Activated naive CD4-positive, alpha-beta T cell treated with anti-CD3 and anti-CD28 coated beads, Interleukin-2, amount 50 U/mL, for 24 hours (primary cell): ENCODE results near the gene PFDN4.

Experiments
- H3K27ac Mint-ChIP-seq: one replicate; pipeline ENCODE4 v1.8.0; 2021; ENCODE audit warnings: mild to moderate bottlenecking, mixed read lengths
- H3K27me3 Mint-ChIP-seq: one replicate; pipeline ENCODE4 v1.8.0; 2021; ENCODE audit warnings: mixed read lengths
- H3K36me3 Mint-ChIP-seq: one replicate; pipeline ENCODE4 v1.8.0; 2021; ENCODE audit warnings: mixed read lengths
- H3K4me1 Mint-ChIP-seq: one replicate; pipeline ENCODE4 v1.8.0; 2021; ENCODE audit warnings: mixed read lengths
- H3K4me3 Mint-ChIP-seq: one replicate; pipeline ENCODE4 v1.8.0; 2021; ENCODE audit warnings: mild to moderate bottlenecking, mixed read lengths
- H3K9me3 Mint-ChIP-seq: one replicate; pipeline ENCODE4 v1.8.0; 2021; ENCODE audit warnings: mixed read lengths

PFDN4 gene

DNA sequence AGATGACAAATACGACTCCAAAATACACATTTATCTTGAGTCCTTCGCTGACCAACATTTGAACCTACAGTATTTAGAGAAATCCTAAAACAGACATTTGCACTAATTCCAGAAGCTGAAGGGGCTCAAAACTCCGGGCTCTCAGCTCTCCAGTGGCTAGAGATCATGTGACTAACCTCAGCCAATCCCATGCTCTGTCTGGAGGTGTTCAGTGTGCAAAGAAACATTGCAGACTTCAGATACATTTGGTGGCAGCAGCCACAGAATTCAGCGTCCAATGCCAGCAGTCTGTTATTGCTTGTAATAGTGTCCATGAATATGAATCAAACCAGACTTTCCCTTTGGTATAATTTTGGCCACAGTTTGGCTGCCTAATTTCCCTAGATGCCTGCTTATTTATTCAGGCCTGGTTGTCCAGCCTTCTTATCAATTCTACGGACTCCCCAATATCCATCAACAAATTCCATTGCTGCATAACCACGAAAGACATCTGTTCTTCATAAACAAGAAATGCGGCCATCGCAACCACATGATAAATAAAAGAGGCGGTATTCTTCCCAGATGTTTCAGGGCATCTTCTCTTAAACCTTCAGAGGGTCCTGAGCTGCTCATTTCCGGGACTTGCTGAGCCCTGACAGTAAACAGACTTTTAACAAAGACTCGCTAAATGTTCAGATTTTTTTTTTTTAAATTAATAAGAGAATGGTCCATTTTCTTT is 19.6 kb upstream of the PFDN4 start:
- H3K36me3 Mint-ChIP-seq, result no peaks in the 10 kb centered on the region
- H3K4me1 Mint-ChIP-seq, result no peaks in the 10 kb centered on the region
- H3K4me3 Mint-ChIP-seq, result no peak overlapping the region
- peaks cover 13% of the 10 kb centered on the region for H3K27me3 Mint-ChIP-seq
- no peaks in the 10 kb centered on the region for H3K9me3 Mint-ChIP-seq
- H3K27ac Mint-ChIP-seq, result no peak overlapping the region

DNA sequence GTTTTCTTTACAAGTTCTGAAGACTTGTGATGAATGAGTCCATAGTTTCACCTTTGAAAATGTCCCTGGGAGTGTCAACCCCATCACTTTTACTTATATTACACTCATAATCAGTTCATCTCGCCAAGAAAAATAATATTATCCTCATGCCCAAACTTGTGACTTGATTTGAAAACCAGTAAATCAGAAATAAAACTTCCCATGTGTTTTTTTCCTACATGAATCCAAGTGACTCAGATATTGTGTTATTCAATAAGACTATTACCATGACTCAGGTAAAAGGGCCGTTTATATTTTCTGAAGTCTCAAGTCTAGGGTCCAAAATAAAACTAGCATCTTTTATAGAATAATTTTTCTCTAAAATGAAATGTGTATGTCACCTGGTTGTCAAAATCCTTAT is 18.3 kb upstream of the PFDN4 start:
- H3K4me1 Mint-ChIP-seq, result no peaks in the 10 kb centered on the region
- no peaks in the 10 kb centered on the region for H3K36me3 Mint-ChIP-seq
- H3K27me3 Mint-ChIP-seq, result peaks cover 16% of the 10 kb centered on the region
- no peak overlapping the region for H3K27ac Mint-ChIP-seq
- H3K9me3 Mint-ChIP-seq, result no peaks in the 10 kb centered on the region
- H3K4me3 Mint-ChIP-seq, result no peak overlapping the region

DNA sequence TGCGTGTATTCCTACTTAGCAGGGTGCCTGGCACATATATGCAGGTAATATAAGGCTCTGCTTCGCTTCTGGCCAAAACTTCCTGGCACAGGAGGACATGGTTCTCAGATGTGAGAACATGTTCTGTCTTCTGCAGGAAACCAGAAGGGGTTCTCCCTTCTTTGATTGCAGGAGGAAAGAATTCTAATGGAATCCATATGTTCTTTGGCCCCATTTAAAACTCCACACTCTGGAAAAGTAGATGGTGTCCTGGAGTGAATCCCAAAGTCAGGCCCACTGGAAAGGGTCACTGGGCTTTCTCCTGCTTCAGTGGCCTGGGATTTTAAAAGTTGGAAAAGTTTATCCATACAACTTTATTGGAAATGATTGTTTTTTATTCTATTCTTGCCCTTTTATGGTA is 17.7 kb upstream of the PFDN4 start:
- no peaks in the 10 kb centered on the region for H3K36me3 Mint-ChIP-seq
- no peak overlapping the region for H3K4me3 Mint-ChIP-seq
- H3K27ac Mint-ChIP-seq, result no peak overlapping the region
- peaks cover 14% of the 10 kb centered on the region for H3K27me3 Mint-ChIP-seq
- H3K4me1 Mint-ChIP-seq, result no peaks in the 10 kb centered on the region
- H3K9me3 Mint-ChIP-seq, result no peaks in the 10 kb centered on the region

DNA sequence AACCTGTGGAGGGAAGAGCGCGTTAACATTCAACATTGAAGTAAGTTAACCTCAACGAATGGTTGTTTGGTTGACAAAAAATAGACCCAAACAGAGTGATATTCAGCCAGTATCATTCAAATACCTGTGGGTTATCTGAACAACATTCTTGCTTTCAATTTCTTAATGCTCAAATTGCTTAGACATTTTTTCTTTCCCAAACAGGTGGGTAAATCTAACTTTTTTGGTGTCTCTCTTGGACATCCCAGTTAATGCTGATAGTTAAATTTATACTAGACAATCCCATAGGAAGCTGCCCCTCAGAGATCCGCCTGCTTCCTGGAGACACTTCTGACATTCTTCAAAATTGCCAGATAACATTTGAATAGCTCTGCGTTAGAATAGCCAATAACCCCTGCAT is 14.1 kb upstream of the PFDN4 start:
- Mint-ChIP-seq H3K36me3 (no peaks in the 10 kb centered on the region), H3K27ac (no peak overlapping the region), H3K27me3 (peaks cover 12% of the 10 kb centered on the region), H3K9me3 (no peaks in the 10 kb centered on the region), H3K4me1 (no peaks in the 10 kb centered on the region), H3K4me3 (no peak overlapping the region)

DNA sequence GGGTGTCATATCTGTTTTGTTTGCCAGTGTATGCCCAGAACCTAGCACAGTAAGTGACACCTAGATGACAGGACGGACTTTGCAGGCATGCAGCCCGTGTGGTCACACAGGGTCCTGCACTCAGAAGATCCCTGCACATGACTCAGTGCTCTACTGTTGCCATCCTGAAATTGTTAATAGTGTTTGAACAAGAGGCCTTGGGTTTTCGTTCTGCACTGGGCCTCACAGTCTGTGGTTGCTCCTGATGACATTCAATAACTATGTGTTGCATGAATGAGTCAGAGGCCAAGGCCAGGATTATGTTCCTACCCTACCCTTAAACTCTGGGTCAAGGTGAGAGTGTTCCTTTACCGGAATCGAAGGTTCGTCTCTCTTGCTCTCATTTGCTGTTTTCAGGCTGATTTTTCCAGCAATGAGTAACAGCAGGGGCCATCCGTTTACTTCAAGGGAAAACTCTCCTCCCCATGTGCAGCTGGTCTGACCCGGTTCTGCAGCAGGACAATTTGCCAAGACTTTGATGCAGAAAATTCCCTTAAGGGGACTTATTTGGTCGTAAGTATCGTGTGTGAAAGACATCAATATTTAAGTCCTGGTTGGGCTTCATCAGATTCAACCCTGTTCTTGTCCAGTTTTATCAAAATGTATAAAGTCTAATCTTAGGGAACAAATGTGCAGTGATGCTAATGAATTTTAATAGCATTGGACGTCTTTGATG is 13.0 kb upstream of the PFDN4 start:
- H3K27me3 Mint-ChIP-seq, result peaks cover 12% of the 10 kb centered on the region

DNA sequence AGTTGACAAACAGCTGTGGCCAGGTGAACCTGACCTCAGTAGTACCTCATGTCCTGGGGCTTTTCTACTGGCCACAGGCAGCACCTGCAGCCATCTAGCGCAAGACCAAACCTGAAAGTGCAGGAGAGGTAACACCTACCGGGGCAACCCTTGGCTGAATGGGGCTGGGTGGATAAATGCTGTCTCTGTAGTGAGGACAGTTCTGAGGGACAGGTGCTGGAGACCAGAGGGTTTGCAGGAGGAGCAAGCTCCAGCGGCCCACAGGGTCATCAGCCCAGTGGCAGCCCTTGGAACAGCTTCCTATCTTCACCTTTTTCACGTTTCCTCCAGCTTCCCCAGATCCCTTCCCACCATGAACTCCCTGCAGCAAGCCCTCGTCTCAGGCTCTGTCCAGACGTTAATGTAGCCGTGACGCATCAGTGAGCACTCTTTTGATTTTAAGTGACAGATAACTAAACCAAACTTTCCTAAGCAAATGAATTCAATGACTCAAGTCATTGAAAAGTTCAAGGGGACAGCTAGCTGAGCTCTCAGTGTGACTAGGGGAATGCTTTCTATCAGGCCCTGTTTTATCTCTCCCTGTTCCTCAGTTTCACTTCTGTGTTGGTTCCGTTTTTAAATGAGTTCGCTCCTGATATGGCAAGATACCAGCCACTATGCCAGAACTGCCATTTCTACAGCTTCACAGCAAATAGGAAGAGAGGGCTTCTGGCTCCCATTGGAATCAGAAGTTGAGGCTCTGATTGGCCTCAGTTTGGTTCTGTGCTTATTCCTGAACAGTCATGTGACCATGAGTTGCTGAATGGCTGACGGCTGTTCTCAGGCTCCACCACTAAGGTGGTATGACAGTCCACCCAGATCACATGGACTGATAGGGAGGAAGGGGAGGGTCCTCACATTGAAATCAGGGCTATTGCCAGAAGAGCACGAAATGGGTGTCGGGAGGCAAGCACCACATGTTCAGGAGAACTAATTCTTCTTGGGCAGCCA is 12.1 kb upstream of the PFDN4 start:
- H3K36me3 Mint-ChIP-seq, result no peaks in the 10 kb centered on the region
- H3K4me3 Mint-ChIP-seq, result no peak overlapping the region
- H3K27me3 Mint-ChIP-seq, result peaks cover 12% of the 10 kb centered on the region
- no peaks in the 10 kb centered on the region for H3K9me3 Mint-ChIP-seq
- no peaks in the 10 kb centered on the region for H3K4me1 Mint-ChIP-seq
- H3K27ac Mint-ChIP-seq, result no peak overlapping the region

More for the DNA sequence above, 13.0 kb upstream of the PFDN4 start:
- no peaks in the 10 kb centered on the region for H3K4me1 Mint-ChIP-seq
- H3K4me3 Mint-ChIP-seq, result no peak overlapping the region
- H3K9me3 Mint-ChIP-seq, result no peaks in the 10 kb centered on the region
- no peaks in the 10 kb centered on the region for H3K36me3 Mint-ChIP-seq
- H3K27ac Mint-ChIP-seq, result no peak overlapping the region

DNA sequence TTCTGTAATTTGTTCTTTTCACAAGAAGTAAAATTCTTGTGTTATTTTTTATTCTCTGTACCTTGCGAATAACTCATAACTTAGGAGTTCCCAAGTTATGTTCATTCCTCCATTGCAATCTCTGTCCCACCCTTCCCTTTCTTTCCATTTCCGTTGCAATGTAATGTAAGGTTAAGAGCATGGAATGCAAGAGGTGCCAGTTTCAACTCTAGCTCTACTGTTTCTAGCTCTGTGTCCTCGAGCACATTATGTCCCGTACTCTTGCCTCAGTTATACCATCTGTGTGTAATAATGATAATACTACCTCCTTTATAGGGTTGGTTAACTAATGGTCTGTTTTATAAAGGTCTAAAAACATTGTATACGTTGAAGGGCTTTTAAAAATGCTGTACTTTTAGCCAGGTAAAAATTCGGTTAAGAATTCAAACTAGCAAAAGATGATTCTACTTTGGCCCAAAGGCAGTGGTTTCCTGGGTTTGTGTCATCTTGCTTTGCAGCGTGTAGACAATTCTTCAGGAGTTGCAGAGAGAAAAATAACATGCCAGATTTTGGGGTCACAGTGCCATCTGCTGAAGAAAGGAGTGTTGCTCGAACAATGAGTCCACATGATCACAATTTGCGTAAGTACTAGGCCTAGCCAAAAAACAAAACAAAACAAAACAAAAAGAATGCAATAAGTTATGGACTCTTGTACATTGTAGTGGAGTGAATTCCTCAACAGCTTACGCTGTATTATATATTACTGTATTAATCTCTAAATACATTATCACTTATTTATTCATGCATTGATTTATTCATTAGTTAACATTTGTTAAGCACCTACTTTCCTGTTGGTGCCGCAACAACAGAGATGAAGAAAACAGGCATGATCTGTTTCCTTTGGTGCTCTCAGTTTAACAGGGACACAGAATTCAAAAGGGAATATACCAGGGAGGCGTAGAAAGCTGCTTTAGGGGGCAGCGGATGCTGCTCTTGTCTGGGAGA is 10.0 kb upstream of the PFDN4 start:
- Mint-ChIP-seq H3K9me3 (no peaks in the 10 kb centered on the region), H3K27me3 (peaks cover 7% of the 10 kb centered on the region), H3K27ac (no peak overlapping the region), H3K4me3 (no peak overlapping the region), H3K36me3 (no peaks in the 10 kb centered on the region), H3K4me1 (no peaks in the 10 kb centered on the region)

DNA sequence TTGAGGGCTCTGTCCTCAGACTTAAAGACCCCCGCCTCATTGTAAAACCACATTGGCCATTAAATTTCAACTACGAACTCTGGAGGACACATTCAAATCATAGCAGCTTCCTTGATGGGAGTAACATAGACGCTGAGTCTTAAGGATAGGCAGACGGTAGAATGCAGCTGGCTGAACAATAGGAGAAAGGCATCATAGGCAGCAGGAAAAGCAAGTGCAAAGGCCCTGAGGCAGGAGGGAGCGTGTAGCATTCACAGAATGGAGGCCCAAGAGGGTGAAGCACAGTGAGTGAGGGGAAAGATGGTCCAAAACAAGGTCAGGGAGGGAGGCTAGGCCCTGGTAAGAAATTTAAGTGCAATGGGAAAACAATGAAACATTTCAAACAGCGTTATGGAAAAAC is 8.6 kb upstream of the PFDN4 start:
- no peak overlapping the region for H3K27ac Mint-ChIP-seq
- H3K9me3 Mint-ChIP-seq, result no peaks in the 10 kb centered on the region
- H3K4me1 Mint-ChIP-seq, result no peaks in the 10 kb centered on the region
- no peak overlapping the region for H3K4me3 Mint-ChIP-seq
- no peaks in the 10 kb centered on the region for H3K36me3 Mint-ChIP-seq
- H3K27me3 Mint-ChIP-seq, result no peaks in the 10 kb centered on the region

DNA sequence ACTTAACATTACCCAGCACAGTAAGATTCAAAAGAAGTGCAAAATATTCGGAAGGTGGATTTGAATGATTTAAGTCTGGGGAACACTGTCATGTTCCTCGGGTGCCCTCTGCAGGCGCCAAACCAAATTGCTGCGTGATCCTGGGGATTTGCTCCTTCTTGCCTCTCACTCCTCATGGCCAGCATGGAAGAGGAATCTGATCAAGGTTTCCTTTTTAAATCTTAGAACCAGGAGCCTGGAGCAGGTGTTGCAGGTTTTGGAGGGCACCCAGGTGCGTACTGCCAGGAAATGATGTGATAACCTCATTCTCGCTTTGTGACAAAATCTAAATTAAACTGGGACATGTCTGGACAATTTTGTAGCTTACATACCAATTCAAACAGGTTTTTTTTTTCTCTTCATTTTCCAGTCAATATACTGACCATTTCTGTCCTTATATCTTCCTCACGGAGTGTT is 8.1 kb upstream of the PFDN4 start:
- H3K9me3 Mint-ChIP-seq, result no peaks in the 10 kb centered on the region
- H3K27ac Mint-ChIP-seq, result no peak overlapping the region
- no peaks in the 10 kb centered on the region for H3K4me1 Mint-ChIP-seq
- H3K27me3 Mint-ChIP-seq, result no peaks in the 10 kb centered on the region
- H3K36me3 Mint-ChIP-seq, result no peaks in the 10 kb centered on the region
- H3K4me3 Mint-ChIP-seq, result no peak overlapping the region

DNA sequence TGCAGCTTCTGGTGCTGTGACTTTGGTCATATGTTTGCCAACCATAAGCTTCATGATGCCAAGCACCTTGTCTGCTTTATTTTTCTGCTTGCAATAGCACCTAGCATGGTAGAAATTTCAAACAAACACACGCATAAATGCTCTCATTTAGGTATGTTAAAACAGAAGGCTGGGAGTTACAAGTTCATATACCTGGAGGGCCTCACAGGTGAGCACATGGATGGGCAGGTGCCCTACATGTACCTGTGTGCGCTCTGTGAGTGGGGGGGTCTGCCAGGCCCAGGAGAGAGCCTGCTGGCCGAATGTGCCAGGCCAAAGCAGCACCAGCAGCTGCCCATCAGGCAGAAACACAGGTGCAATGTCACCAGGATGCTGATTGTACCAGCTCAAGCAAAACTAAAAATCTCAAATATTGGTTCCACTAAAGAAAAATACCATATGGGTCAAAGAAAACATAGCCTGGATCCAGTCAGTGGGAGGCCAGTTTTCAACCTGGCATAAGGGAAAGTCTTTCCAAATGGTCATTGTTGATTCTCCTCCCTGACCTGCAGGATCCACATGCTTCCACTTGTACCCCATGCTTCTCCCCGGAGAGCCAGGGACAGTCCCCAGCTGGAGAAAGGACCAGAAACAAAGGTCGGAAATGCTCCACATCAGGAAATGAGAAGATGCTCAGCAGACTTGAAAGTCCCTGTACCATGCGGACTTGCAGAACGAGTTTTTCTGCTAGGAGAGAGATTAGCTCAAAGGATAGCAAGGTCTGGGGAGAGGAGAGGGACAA is 7.2 kb upstream of the PFDN4 start:
- Mint-ChIP-seq H3K4me3 (no peak overlapping the region), H3K4me1 (no peaks in the 10 kb centered on the region), H3K27ac (no peak overlapping the region), H3K27me3 (no peaks in the 10 kb centered on the region), H3K36me3 (no peaks in the 10 kb centered on the region), H3K9me3 (no peaks in the 10 kb centered on the region)

DNA sequence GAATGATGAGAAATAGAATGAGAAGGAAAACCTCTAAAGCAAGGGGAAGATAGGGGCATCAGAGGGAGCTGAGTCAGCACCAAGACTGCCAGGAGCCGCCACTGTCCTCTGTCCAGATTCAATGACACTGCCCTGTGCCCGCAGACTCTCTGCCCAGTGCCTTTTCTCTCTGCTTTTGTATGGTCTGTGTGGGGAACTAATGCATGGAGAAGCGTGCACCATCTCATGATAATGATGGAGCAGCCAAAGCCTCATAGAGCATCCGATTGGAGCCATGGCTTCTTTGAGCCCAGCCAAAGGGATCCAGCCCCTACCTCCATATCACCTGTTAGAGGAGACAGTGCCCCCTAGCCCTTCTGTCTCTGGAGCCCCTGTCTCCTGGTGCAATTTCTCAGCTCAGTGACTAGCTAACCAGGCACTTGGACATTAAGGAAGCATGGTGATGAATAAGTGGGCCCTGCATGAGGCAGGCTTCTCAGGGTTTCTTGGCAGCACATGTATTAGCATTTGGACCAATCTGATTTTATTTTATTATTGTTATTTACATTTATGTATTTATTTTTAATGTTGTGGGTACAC is 6.5 kb upstream of the PFDN4 start:
- Mint-ChIP-seq H3K4me1 (no peaks in the 10 kb centered on the region), H3K36me3 (no peaks in the 10 kb centered on the region), H3K9me3 (no peaks in the 10 kb centered on the region), H3K27me3 (no peaks in the 10 kb centered on the region), H3K4me3 (no peak overlapping the region), H3K27ac (no peak overlapping the region)

DNA sequence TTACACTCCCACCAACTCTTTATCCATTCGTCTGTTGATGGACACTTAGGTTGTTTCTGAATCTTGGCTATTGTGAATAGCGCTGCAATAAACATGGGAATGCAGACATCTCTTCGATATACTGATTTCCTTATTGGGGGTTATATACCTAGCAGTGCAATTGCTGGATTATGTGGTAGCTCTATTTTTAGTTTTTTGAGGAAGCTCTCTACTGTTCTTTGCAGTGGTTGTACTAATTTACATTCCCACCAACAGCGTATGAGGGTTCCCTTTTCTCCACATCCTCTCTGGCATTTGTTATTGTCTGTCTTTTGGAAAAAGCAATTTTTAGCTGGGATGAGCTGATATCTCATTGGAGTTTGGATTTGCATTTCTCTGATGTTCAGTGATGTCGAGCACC is 4.6 kb upstream of the PFDN4 start:
- no peak overlapping the region for H3K27ac Mint-ChIP-seq
- no peaks in the 10 kb centered on the region for H3K27me3 Mint-ChIP-seq
- no peaks in the 10 kb centered on the region for H3K9me3 Mint-ChIP-seq
- no peaks in the 10 kb centered on the region for H3K36me3 Mint-ChIP-seq
- H3K4me1 Mint-ChIP-seq, result no peaks in the 10 kb centered on the region
- no peak overlapping the region for H3K4me3 Mint-ChIP-seq

DNA sequence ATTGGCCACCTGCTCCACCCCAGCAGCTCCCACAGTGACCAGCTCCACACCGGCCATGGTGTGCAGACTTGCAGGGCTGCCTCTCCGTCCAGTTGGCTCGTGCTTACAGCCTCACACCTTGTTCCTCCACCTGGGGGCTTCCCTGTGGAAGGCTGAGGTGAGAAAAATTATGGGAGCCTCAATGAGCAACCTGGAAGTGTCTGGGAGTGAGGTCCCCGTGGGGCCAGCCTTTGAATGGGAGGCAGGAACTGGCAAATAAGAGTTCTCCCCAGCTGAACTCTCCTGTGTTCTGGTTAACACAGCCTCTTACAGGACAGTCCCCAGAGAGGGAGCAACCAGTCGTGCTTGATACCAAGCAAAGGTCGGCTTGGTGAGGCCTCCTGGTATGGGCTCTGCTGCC is 3.8 kb upstream of the PFDN4 start:
- Mint-ChIP-seq H3K4me3 (no peak overlapping the region), H3K27me3 (no peaks in the 10 kb centered on the region), H3K9me3 (no peaks in the 10 kb centered on the region), H3K4me1 (peaks cover 5% of the 10 kb centered on the region), H3K27ac (no peak overlapping the region), H3K36me3 (peaks cover 1% of the 10 kb centered on the region)

DNA sequence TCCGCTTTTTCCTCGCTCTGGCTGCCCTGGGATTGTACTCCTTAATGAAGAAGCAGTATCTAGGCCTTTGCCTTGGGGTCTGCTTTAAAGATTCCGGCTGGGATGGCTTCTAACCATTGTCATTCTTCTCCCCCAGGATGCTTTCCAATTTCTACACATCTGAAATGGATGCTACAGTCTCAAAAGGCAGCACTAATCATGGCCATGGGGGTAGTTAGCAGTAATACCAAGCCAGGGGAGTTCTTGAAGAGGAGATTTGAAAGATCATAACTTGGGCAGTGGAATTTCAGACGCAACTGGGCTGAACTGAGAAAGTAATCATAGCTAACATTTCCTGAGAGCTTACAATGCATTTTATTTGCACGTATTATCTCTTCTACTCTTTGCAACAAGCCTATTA is 3.4 kb upstream of the PFDN4 start:
- Mint-ChIP-seq H3K4me1 (peaks cover 9% of the 10 kb centered on the region), H3K36me3 (peaks cover 1% of the 10 kb centered on the region), H3K27ac (no peak overlapping the region), H3K9me3 (no peaks in the 10 kb centered on the region), H3K27me3 (no peaks in the 10 kb centered on the region), H3K4me3 (no peak overlapping the region)
